Measurements from ENCODE around the gene CACNA1E.

CACNA1E gene

DNA sequence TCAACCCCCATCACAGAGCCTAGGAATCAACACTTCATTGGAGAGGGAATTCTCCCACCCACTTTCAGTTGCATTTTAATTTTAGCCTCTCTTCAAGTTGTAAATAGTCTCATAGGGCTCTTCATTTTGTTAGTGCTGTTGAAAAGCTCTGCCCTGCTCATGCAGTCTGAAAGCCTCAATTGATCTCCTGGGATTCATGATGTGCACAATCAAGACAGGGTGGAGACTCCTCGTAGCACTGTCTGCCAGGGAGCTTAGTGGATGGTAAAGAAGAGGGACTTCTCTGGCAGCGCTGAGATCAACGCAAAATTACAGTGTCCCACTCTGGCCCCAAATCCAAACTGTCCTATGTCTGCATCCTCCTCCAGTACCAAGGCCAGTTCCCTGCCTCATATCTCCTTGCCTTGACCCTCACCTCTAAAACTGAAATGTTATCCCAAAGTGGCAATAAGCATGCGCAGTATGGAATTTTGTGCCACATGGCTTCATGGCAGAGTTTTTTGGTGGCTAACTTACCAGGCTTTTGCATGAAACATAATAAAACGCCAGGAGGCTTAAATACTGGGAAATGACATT is 282.2 kb downstream of the CACNA1E start:
- TF ChIP-seq, protein P1, sequence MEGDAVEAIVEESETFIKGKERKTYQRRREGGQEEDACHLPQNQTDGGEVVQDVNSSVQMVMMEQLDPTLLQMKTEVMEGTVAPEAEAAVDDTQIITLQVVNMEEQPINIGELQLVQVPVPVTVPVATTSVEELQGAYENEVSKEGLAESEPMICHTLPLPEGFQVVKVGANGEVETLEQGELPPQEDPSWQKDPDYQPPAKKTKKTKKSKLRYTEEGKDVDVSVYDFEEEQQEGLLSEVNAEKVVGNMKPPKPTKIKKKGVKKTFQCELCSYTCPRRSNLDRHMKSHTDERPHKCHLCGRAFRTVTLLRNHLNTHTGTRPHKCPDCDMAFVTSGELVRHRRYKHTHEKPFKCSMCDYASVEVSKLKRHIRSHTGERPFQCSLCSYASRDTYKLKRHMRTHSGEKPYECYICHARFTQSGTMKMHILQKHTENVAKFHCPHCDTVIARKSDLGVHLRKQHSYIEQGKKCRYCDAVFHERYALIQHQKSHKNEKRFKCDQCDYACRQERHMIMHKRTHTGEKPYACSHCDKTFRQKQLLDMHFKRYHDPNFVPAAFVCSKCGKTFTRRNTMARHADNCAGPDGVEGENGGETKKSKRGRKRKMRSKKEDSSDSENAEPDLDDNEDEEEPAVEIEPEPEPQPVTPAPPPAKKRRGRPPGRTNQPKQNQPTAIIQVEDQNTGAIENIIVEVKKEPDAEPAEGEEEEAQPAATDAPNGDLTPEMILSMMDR (conservative IDR thresholded peaks at IDR 0.05; ENCODE audit: low read depth, low read length): no peak
- no peak overlapping the region for H3K4me3 ChIP-seq (ENCODE audit: low read length)
- no peak for DNase-seq (ENCODE audit: low read depth)

DNA sequence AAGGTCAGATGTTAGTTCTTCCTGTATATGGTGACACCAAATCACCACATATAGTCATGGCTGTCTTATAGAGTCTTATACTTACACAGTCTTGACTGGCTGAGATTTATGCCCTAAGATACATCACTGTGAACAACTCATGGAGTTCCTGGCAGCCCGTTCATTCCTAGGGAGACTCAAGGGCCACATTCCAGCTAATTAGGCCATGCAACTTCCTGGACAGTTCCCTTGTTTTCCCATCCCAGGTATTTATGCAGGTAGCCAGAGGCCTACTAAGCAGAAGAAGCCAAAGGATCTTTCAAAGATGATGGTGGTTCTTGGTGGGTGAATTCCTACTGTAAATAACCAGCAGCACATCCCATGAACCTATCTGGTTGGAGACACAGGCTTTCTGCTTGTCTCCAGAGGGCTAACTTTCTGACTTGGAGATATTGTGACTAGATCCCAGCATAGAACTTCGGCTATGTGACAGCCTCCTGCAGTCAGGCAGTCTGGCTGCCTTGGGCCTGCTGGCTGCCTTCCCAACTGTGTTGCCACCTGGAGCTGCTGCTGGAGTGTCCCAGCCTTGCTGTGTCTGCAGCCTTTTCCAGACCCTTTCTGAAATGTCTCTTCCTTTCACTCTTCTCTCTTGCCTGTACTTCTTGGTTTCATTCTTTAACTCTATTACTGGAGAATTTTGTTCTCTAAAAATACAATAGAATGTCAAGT is 283.8 kb downstream of the CACNA1E start:
- TF ChIP-seq, protein P1 (conservative IDR thresholded peaks at IDR 0.05; ENCODE audit: low read depth, low read length): no peak
- no peak for DNase-seq (ENCODE audit: low read depth)
- no peak overlapping the region for H3K4me3 ChIP-seq (ENCODE audit: low read length)

DNA sequence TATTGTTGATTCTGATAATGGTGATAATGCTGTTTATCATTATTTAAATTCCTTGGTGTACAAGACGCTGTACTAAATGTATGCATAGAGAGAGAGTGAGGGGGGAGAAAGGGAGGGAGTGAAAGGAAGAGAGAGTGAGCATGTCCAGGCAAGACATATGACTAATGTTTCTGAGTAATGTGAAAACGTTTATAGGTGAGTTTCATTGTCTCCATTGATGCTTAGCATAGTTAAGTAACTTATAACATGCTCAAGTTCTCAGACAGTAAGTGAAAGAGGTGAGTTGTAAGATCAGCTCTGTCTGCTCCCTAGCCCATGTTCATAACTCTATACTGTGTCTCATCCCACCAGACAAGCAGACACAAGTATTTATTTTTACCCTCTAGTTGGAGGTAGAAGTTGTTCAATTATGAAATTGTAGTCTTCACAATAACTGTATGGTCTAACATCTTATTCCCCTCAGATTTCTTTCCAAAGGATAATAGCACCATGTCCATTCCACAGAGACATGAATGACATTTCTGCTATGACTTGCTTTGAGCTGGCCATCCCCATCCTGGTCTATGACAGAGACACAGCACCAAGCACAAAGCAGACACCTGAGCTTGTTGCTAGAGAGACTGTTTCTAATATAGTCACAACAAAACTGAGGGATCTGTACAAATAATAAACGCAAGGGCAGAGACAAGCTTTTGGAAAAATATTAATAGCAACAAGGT is 285.1 kb downstream of the CACNA1E start:
- TF ChIP-seq, protein P1 (conservative IDR thresholded peaks at IDR 0.05; ENCODE audit: low read depth, low read length): no peak
- DNase-seq (ENCODE audit: low read depth): no peak
- H3K4me3 ChIP-seq (ENCODE audit: low read length): no peak overlapping the region

DNA sequence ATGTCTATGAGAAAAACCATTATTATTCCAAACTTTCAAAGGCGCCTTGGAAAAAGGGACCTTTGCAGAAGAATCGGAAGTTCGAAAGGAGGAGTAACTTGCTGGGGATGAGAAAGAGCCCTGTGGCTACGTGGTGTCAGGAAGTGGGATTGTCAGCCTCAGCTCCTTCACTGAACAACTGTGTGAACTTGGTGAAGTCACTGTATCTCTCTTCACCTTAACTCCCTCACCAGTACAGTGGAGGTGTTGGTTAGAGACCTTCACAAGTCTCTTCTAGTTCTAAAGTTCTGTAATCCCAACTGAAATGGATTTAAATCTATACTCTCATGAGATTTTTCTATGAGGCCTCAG is 285.6 kb downstream of the CACNA1E start:
- TF ChIP-seq, protein P1 (conservative IDR thresholded peaks at IDR 0.05; ENCODE audit: low read depth, low read length): no peak
- DNase-seq (ENCODE audit: low read depth): no peak
- H3K4me3 ChIP-seq (ENCODE audit: low read length): no peak overlapping the region

DNA sequence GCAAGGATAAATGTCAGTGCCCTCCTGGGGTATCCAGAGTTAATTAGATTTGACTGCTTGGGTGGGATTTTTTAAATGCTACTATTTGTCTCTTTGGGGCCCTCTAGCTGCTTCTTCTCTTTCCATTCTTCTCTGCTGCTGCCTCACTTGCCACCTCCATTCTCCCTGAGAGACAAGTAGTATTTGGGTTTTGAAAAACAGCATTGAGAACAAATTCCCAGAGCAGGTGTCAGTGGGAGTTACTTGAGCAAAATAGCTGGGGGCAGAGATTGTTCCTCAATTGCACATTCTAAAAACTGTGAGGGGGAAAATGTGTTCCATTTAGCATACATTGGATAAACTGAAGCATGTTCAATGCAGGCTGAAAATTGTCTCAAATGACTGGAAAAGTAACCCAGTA is 286.5 kb downstream of the CACNA1E start:
- DNase-seq (ENCODE audit: low read depth): no peak
- H3K4me3 ChIP-seq (ENCODE audit: low read length): no peak overlapping the region
- TF ChIP-seq, protein P1 (conservative IDR thresholded peaks at IDR 0.05; ENCODE audit: low read depth, low read length): no peak

DNA sequence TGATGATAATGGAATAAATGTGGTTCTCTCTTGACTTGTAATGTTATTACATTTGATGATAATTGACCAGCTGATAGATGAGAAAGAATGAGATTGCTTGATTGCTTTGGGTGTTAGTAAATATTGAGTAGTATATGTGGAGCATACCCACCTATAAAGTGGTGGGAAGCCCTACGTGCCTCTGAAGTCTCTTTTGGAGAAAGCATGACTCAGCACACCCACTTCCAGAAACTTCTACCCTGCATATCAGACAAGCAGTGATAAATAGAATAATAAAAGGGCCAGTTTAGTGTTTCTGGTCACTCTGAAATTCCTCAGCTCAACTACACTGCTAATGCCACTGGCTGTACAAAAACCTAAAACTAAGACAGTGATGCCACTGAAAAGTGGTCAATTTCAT is 289.4 kb downstream of the CACNA1E start:
- DNase-seq (ENCODE audit: low read depth): no peak
- TF ChIP-seq, protein P1 (conservative IDR thresholded peaks at IDR 0.05; ENCODE audit: low read depth, low read length): no peak
- no peak overlapping the region for H3K4me3 ChIP-seq (ENCODE audit: low read length)

All from retinal pigment epithelial cell (primary cell).